HepG2 (cell line): ENCODE measurements around the gene ZNF416. TPM values are rescaled to one million over a fixed set of nuclear protein-coding genes. Genes with fewer than 3 reads are reported as not detected.

Experiments used
- ARNT2 ChIP-seq: sonication (generic); formaldehyde crosslinking; IDR thresholded peaks from 2 replicates; pipeline ENCODE4 v1.8.0; 2022; ENCODE audit warnings: mild to moderate bottlenecking, low read depth, missing genetic modification reagents, moderate library complexity
- BRCA1 ChIP-seq: sonication (generic); formaldehyde crosslinking; IDR thresholded peaks from 2 replicates; pipeline ENCODE4 v1.4.0; 2020; ENCODE audit warnings: missing genetic modification reagents
- FOXC1 ChIP-seq: sonication (generic); formaldehyde crosslinking; IDR thresholded peaks from 2 replicates; pipeline ENCODE4 v1.8.0; 2022; ENCODE audit warnings: mild to moderate bottlenecking, missing genetic modification reagents, borderline replicate concordance
- HMG20A ChIP-seq: IDR thresholded peaks from 2 replicates; pipeline ENCODE4 v1.6.1; 2016; ENCODE audit warnings: borderline replicate concordance
- HOXA3 ChIP-seq: sonication (generic); formaldehyde crosslinking; IDR thresholded peaks from 2 replicates; pipeline ENCODE4 v1.5.0; 2020; ENCODE audit warnings: missing genetic modification reagents
- ISX ChIP-seq: sonication (generic); formaldehyde crosslinking; conservative IDR thresholded peaks from 2 replicates; pipeline ENCODE4 v1.5.0; 2020; ENCODE audit warnings: missing genetic modification reagents
- KLF13 ChIP-seq: sonication (generic); formaldehyde crosslinking; IDR thresholded peaks from 2 replicates; pipeline ENCODE4 v1.4.0; 2020; ENCODE audit warnings: mild to moderate bottlenecking, missing genetic modification reagents
- MEIS2 ChIP-seq: sonication (generic); formaldehyde crosslinking; IDR thresholded peaks from 2 replicates; pipeline ENCODE4 v1.9.0; 2021; ENCODE audit warnings: mild to moderate bottlenecking, missing genetic modification reagents
- MXD1 ChIP-seq: sonication (generic); formaldehyde crosslinking; IDR thresholded peaks from 2 replicates; pipeline ENCODE4 v1.4.0; 2020; ENCODE audit warnings: mild to moderate bottlenecking, missing genetic modification reagents
- NR0B2 ChIP-seq: sonication (generic); formaldehyde crosslinking; IDR thresholded peaks from 2 replicates; pipeline ENCODE4 v1.4.0; 2020; ENCODE audit warnings: mild to moderate bottlenecking, missing genetic modification reagents
- NR2C2 ChIP-seq: sonication (generic); formaldehyde crosslinking; IDR thresholded peaks from 2 replicates; pipeline ENCODE4 v1.4.0; 2020; ENCODE audit warnings: missing genetic modification reagents, mild to moderate bottlenecking, moderate library complexity, borderline replicate concordance
- PHF20 ChIP-seq: sonication (generic); formaldehyde crosslinking; IDR thresholded peaks from 2 replicates; pipeline ENCODE4 v1.5.0; 2020; ENCODE audit warnings: mild to moderate bottlenecking, missing genetic modification reagents
- SALL1 ChIP-seq: sonication (generic); formaldehyde crosslinking; IDR thresholded peaks from 2 replicates; pipeline ENCODE4 v1.8.0; 2022; ENCODE audit warnings: mild to moderate bottlenecking, missing genetic modification reagents
- SALL2 ChIP-seq: sonication (generic); formaldehyde crosslinking; IDR thresholded peaks from 2 replicates; pipeline ENCODE4 v1.8.1; 2023; ENCODE audit warnings: mild to moderate bottlenecking, missing genetic modification reagents, inconsistent platforms
- SAP130 ChIP-seq: IDR thresholded peaks from 2 replicates; pipeline ENCODE4 v1.6.1; 2016; ENCODE audit warnings: low read depth
- SIN3A ChIP-seq: IDR thresholded peaks from 2 replicates; pipeline ENCODE4 v1.6.1; 2011; ENCODE audit warnings: low read depth, mild to moderate bottlenecking, control low read depth, low read length, borderline replicate concordance
- SP1 ChIP-seq, 2 experiments: fragments of 450-650 bp in 1 of 2; sonication (generic) in 1 of 2; formaldehyde crosslinking in 1 of 2; IDR thresholded peaks; 2 replicates each; pipeline versions ENCODE4 v1.4.0 to v1.6.1; 2016 to 2020; ENCODE audit warnings: missing genetic modification reagents in 1 of 2
- SPEN ChIP-seq: sonication (generic); formaldehyde crosslinking; IDR thresholded peaks from 2 replicates; pipeline ENCODE4 v1.5.1; 2020; ENCODE audit warnings: low read depth, mild to moderate bottlenecking, missing genetic modification reagents
- SSRP1 ChIP-seq: IDR thresholded peaks from 2 replicates; pipeline ENCODE4 v1.6.1; 2016; ENCODE audit warnings: control low read depth
- STAG1 ChIP-seq: sonication (generic); formaldehyde crosslinking; IDR thresholded peaks from 2 replicates; pipeline ENCODE4 v1.4.0; 2020; ENCODE audit warnings: missing genetic modification reagents
- THAP7 ChIP-seq: sonication (generic); formaldehyde crosslinking; IDR thresholded peaks from 2 replicates; pipeline ENCODE4 v1.8.1; 2023; ENCODE audit warnings: mild to moderate bottlenecking, missing genetic modification reagents
- U2AF1 ChIP-seq: fragments of 200-400 bp; formaldehyde crosslinking; optimal IDR thresholded peaks from 2 replicates; pipeline ENCODE3; 2017; ENCODE audit warnings: mild to moderate bottlenecking, low read depth, low read length
- ZFP36 ChIP-seq: fragments of 150-350 bp; IDR thresholded peaks from 2 replicates; pipeline ENCODE4 v1.6.1; 2018; ENCODE audit warnings: borderline replicate concordance, low read length, low read depth; ENCODE audit not compliant: partially characterized antibody
- ZFP41 ChIP-seq: sonication (generic); formaldehyde crosslinking; IDR thresholded peaks from 2 replicates; pipeline ENCODE4 v1.4.0; 2020; ENCODE audit warnings: mild to moderate bottlenecking, missing genetic modification reagents, borderline replicate concordance
- ZNF232 ChIP-seq: sonication (generic); formaldehyde crosslinking; IDR thresholded peaks from 2 replicates; pipeline ENCODE4 v1.4.0; 2020; ENCODE audit warnings: missing genetic modification reagents, borderline replicate concordance
- ZNF598 ChIP-seq: sonication (generic); formaldehyde crosslinking; IDR thresholded peaks from 2 replicates; pipeline ENCODE4 v1.5.1; 2020; ENCODE audit warnings: mild to moderate bottlenecking, missing genetic modification reagents, borderline replicate concordance
- ZNF766 ChIP-seq: sonication (generic); formaldehyde crosslinking; IDR thresholded peaks from 2 replicates; pipeline ENCODE4 v1.5.0; 2020; ENCODE audit warnings: missing genetic modification reagents, borderline replicate concordance
- ZNF773 ChIP-seq: sonication (generic); formaldehyde crosslinking; IDR thresholded peaks from 2 replicates; pipeline ENCODE4 v1.4.0; 2020; ENCODE audit warnings: missing genetic modification reagents, borderline replicate concordance
- ZNF841 ChIP-seq: sonication (generic); formaldehyde crosslinking; IDR thresholded peaks from 2 replicates; pipeline ENCODE4 v1.8.1; 2023; ENCODE audit warnings: missing genetic modification reagents, borderline replicate concordance
- polyA plus RNA-seq, 8 experiments: library from polyadenylated mRNA; depleted of rRNA in 3 of 8; stranded (reverse) in 7 of 8; unstranded in 1 of 8; fragments of >200 nt; fragmentation: Illumina TruSeq in 4 of 8; extraction: Trizol in 4 of 8; gene quantifications; 2 replicates each; pipeline versions ENCODE4 v1.2.1 to v1.2.3, GENCODE V29; 2011 to 2016; ENCODE audit warnings: low read depth in 4 of 8, missing spikeins in 1 of 8, mixed read lengths in 1 of 8; ENCODE audit not compliant: insufficient read depth in 1 of 8
- total RNA-seq, 5 experiments: library from RNA; depleted of rRNA; stranded (reverse); fragments of >200 nt; fragmentation: Illumina TruSeq; extraction: Trizol; gene quantifications; 2 replicates each; pipeline ENCODE4 v1.2.3, GENCODE V29; 2016; ENCODE audit warnings: low read depth in 1 of 5

ZNF416 gene
- total and polyA plus RNA-seq, 2 of the 13 experiments (the other 11 are each of a cell fraction or from before 2014, with no cell fraction given): 1.5 to 5.3 TPM

GRCh38 chr19:57578487-57579205 lies at the start of gene ZNF416 (continued):
- 0 out of 2 replicates have a peak, but pooled peaks have one; percentile 51 for TF ChIP-seq SSRP1 (CRISPR knock-in tag)
- peak; percentile 67; the same call in 1 of the 2 replicates for TF ChIP-seq ZNF232 (CRISPR knock-in tag)
- TF ChIP-seq ZNF598 (CRISPR knock-in tag): peak; percentile 60; the same call in 1 of the 2 replicates
- peak; percentile 49; the same call in 1 of the 2 replicates for TF ChIP-seq ARNT2 (CRISPR knock-in tag)
- peak; percentile 64 for TF ChIP-seq MXD1 (CRISPR knock-in tag)
- TF ChIP-seq U2AF1: no peak
- TF ChIP-seq NR0B2 (CRISPR knock-in tag): 0 out of 2 replicates have a peak, but pooled peaks have one; percentile 32
- peak; percentile 95 for TF ChIP-seq SALL2
- peak; percentile 87; the same call in 1 of the 2 replicates for TF ChIP-seq SPEN (CRISPR knock-in tag)
- peak; percentile 84 for TF ChIP-seq NR2C2 (CRISPR knock-in tag)
- peak; percentile 85 for TF ChIP-seq PHF20 (CRISPR knock-in tag)
- peak; percentile 62; the same call in 1 of the 2 replicates for TF ChIP-seq ZFP41 (CRISPR knock-in tag)
- TF ChIP-seq STAG1: peak; percentile 53
- peak; percentile 73 for TF ChIP-seq ZFP36
- peak; percentile 89 for TF ChIP-seq SAP130 (CRISPR knock-in tag)
- TF ChIP-seq MEIS2: 0 out of 2 replicates have a peak, but pooled peaks have one; percentile 20
- TF ChIP-seq SALL1 (CRISPR knock-in tag): peak; percentile 61
- no peak for TF ChIP-seq ZNF841 (CRISPR knock-in tag)
- 0 out of 2 replicates have a peak, but pooled peaks have one; percentile 63 for TF ChIP-seq KLF13 (CRISPR knock-in tag)
- 0 out of 2 replicates have a peak, but pooled peaks have one; percentile 51 for TF ChIP-seq BRCA1 (CRISPR knock-in tag)
- TF ChIP-seq THAP7: 0 out of 2 replicates have a peak, but pooled peaks have one; percentile 21
- TF ChIP-seq SP1 (IDR thresholded peaks at IDR 0.05): no peak
- TF ChIP-seq SP1 (CRISPR knock-in tag; IDR thresholded peaks at IDR 0.05): peak; percentile 31; the same call in 1 of the 2 replicates
- TF ChIP-seq HMG20A (CRISPR knock-in tag): no peak
- TF ChIP-seq FOXC1: no peak
- TF ChIP-seq HOXA3 (CRISPR knock-in tag): peak; percentile 72
- TF ChIP-seq ZNF766 (CRISPR knock-in tag): peak; percentile 79; the same call in 1 of the 2 replicates
- no peak; the same call in 1 of the 2 replicates for TF ChIP-seq SIN3A
- no peak for TF ChIP-seq ISX (CRISPR knock-in tag)
- no peak for TF ChIP-seq ZNF773 (CRISPR knock-in tag)
